ENCODE results near the gene GPR17.

DNA sequence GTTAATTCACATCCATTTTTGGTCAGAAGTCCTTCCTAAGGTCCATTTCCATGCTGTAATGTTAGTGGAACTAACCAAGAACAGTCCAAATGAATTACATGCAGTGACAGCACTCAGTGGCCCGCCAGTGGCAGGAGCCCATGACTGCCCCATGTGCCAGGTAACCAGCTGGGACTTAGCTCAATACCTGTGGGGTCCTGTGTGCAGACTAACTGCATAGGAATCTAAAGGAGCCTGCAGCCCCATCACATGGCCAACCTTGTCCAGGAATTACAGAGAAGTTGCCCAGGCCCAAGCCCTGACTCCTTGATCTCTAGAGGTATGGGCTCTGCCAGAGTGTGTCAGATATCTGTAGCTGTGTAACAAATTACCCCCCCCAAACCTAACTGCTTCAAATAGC, 35.4 kb upstream of the GPR17 start:
- TF ChIP-seq POLR2A (IDR thresholded peaks at IDR 0.05; ENCODE audit: low read depth, low read length), result no peak
- no peak for TF ChIP-seq POLR2AphosphoS5 (IDR thresholded peaks at IDR 0.05; ENCODE audit: low read depth, low read length)
